HepG2 (cell line): ENCODE measurements around the gene EDC3. TPM values are rescaled to one million over a fixed set of nuclear protein-coding genes. Genes with fewer than 3 reads are reported as not detected.

Experiments
- ATF7 ChIP-seq, 2 experiments: fragments of 450-650 bp in 1 of 2; sonication (generic) in 1 of 2; formaldehyde crosslinking in 1 of 2; IDR thresholded peaks; 2 replicates each; pipeline versions ENCODE4 v1.4.0 to v1.6.1; 2016 to 2020; ENCODE audit warnings: antibody characterized with exemption in 1 of 2, mild to moderate bottlenecking in 1 of 2, missing genetic modification reagents in 1 of 2
- E2F5 ChIP-seq: sonication (generic); formaldehyde crosslinking; conservative IDR thresholded peaks from 2 replicates; pipeline ENCODE4 v1.4.0; 2020; ENCODE audit warnings: missing genetic modification reagents
- ETS1 ChIP-seq: sonication (generic); formaldehyde crosslinking; IDR thresholded peaks from 2 replicates; pipeline ENCODE4 v1.4.0; 2020; ENCODE audit warnings: missing genetic modification reagents
- FIP1L1 ChIP-seq: fragments of 200-400 bp; formaldehyde crosslinking; IDR thresholded peaks from 2 replicates; pipeline ENCODE4 v1.6.1; 2018; ENCODE audit warnings: low read depth, mild to moderate bottlenecking, low read length, moderate library complexity, borderline replicate concordance; ENCODE audit not compliant: insufficient read depth
- KLF6 ChIP-seq: IDR thresholded peaks from 2 replicates; pipeline ENCODE4 v1.8.0; 2016; ENCODE audit warnings: missing biosample characterization, missing genetic modification reagents
- MLXIP ChIP-seq: sonication (generic); formaldehyde crosslinking; IDR thresholded peaks from 2 replicates; pipeline ENCODE4 v1.9.0; 2021; ENCODE audit warnings: missing genetic modification reagents, borderline replicate concordance
- SALL1 ChIP-seq: sonication (generic); formaldehyde crosslinking; IDR thresholded peaks from 2 replicates; pipeline ENCODE4 v1.8.0; 2022; ENCODE audit warnings: mild to moderate bottlenecking, missing genetic modification reagents
- TFDP2 ChIP-seq: sonication (generic); formaldehyde crosslinking; IDR thresholded peaks from 2 replicates; pipeline ENCODE4 v1.4.0; 2020; ENCODE audit warnings: missing genetic modification reagents
- ZMAT5 ChIP-seq: sonication (generic); formaldehyde crosslinking; IDR thresholded peaks from 2 replicates; pipeline ENCODE4 v1.5.0; 2020; ENCODE audit warnings: mild to moderate bottlenecking, low read depth, missing genetic modification reagents, borderline replicate concordance
- ZNF253 ChIP-seq: sonication (generic); formaldehyde crosslinking; IDR thresholded peaks from 2 replicates; pipeline ENCODE4 v1.8.0; 2022; ENCODE audit warnings: mild to moderate bottlenecking, missing genetic modification reagents, borderline replicate concordance
- ZNF275 ChIP-seq: sonication (generic); formaldehyde crosslinking; IDR thresholded peaks from 2 replicates; pipeline ENCODE4 v1.8.0; 2022; ENCODE audit warnings: missing genetic modification reagents, mild to moderate bottlenecking, inconsistent platforms, borderline replicate concordance
- ZNF350 ChIP-seq: sonication (generic); formaldehyde crosslinking; IDR thresholded peaks from 2 replicates; pipeline ENCODE4 v1.4.0; 2020; ENCODE audit warnings: mild to moderate bottlenecking, low read depth, missing genetic modification reagents, borderline replicate concordance
- ZNF550 ChIP-seq: sonication (generic); formaldehyde crosslinking; IDR thresholded peaks from 2 replicates; pipeline ENCODE4 v1.4.0; 2020; ENCODE audit warnings: mild to moderate bottlenecking, missing genetic modification reagents, borderline replicate concordance
- ZNF614 ChIP-seq: IDR thresholded peaks from 2 replicates; pipeline ENCODE4 v1.6.1; 2018; ENCODE audit warnings: missing biosample characterization, missing genetic modification reagents, inconsistent platforms, borderline replicate concordance
- ZNF775 ChIP-seq: sonication (generic); formaldehyde crosslinking; IDR thresholded peaks from 2 replicates; pipeline ENCODE4 v1.4.0; 2020; ENCODE audit warnings: missing genetic modification reagents, mild to moderate bottlenecking, moderate library complexity, borderline replicate concordance
- ZNF784 ChIP-seq: sonication (generic); formaldehyde crosslinking; IDR thresholded peaks from 2 replicates; pipeline ENCODE4 v1.5.1; 2020; ENCODE audit warnings: missing genetic modification reagents, mild to moderate bottlenecking, borderline replicate concordance
- ZNF891 ChIP-seq: sonication (generic); formaldehyde crosslinking; IDR thresholded peaks from 2 replicates; pipeline ENCODE4 v1.5.0; 2020; ENCODE audit warnings: mild to moderate bottlenecking, missing genetic modification reagents
- polyA plus RNA-seq, 8 experiments: library from polyadenylated mRNA; depleted of rRNA in 3 of 8; stranded (reverse) in 7 of 8; unstranded in 1 of 8; fragments of >200 nt; fragmentation: Illumina TruSeq in 4 of 8; extraction: Trizol in 4 of 8; gene quantifications; 2 replicates each; pipeline versions ENCODE4 v1.2.1 to v1.2.3, GENCODE V29; 2011 to 2016; ENCODE audit warnings: low read depth in 4 of 8, missing spikeins in 1 of 8, mixed read lengths in 1 of 8; ENCODE audit not compliant: insufficient read depth in 1 of 8
- total RNA-seq, 5 experiments: library from RNA; depleted of rRNA; stranded (reverse); fragments of >200 nt; fragmentation: Illumina TruSeq; extraction: Trizol; gene quantifications; 2 replicates each; pipeline ENCODE4 v1.2.3, GENCODE V29; 2016; ENCODE audit warnings: low read depth in 1 of 5

Gene EDC3
- total and polyA plus RNA-seq, 2 of the 13 experiments (the other 11 are each of a cell fraction or from before 2014, with no cell fraction given), result 17.4 to 32.0 TPM

GRCh38 chr15:74725845-74726773, 30.3 kb upstream of the EDC3 start (continued):
- TF ChIP-seq MLXIP (CRISPR knock-in tag) (no peak), ZNF275 (CRISPR knock-in tag) (peak; percentile 30; the same call in 1 of the 2 replicates), SALL1 (CRISPR knock-in tag) (peak; percentile 56), ATF7 (IDR thresholded peaks at IDR 0.05) (no peak), ATF7 (CRISPR knock-in tag; IDR thresholded peaks at IDR 0.05) (no peak), E2F5 (CRISPR knock-in tag) (no peak), ZNF784 (CRISPR knock-in tag) (no peak; the same call in 1 of the 2 replicates), ETS1 (CRISPR knock-in tag) (no peak), ZNF614 (no peak), TFDP2 (CRISPR knock-in tag) (0 out of 2 replicates have a peak, but pooled peaks have one; percentile 24), FIP1L1 (no peak), ZNF350 (CRISPR knock-in tag) (0 out of 2 replicates have a peak, but pooled peaks have one; percentile 25), ZNF550 (no peak), KLF6 (CRISPR knock-in tag) (no peak), ZNF253 (CRISPR knock-in tag) (no peak), ZNF891 (CRISPR knock-in tag) (peak; percentile 41; the same call in 1 of the 2 replicates), ZNF775 (no peak), ZMAT5 (CRISPR knock-in tag) (no peak)
